Calu3 (cell line): ENCODE measurements around the gene CDK5RAP3. TPM values are rescaled to one million over a fixed set of nuclear protein-coding genes. Genes with fewer than 3 reads are reported as not detected.
A peak's percentile ranks its signal among the peaks of the same experiment; 100 is the strongest.

Source experiments
- Bru-seq: library from RNA; stranded (reverse); fragments of 400-500 nt; gene quantifications from one replicate; lab custom pipeline; 2021; lab: Mats Ljungman, UMichigan
- BruChase-seq, 2 experiments: library from RNA; stranded (reverse); fragments of 400-500 nt; gene quantifications; one replicate each; lab custom pipeline; 2021; lab: Mats Ljungman, UMichigan
- BruUV-seq: library from RNA; stranded (reverse); fragments of 400-500 nt; replicated peaks from 2 replicates; lab custom pipeline; 2021; lab: Mats Ljungman, UMichigan
- CTCF ChIA-PET: fragments of 300-600 bp; sonication (Branson Sonifier 250); formaldehyde crosslinking; loops from one replicate; lab custom pipeline; 2022; ENCODE audit warnings: antibody characterized with exemption; lab: Charles Lee
- DNase-seq: peaks from one replicate; pipeline ENCODE4 v3.0.0; 2022
- H3K27ac Mint-ChIP-seq: one replicate; pipeline ENCODE4 v1.8.0; 2022; ENCODE audit warnings: mixed read lengths; ENCODE audit not compliant: unreplicated experiment
- H3K27me3 Mint-ChIP-seq: one replicate; pipeline ENCODE4 v1.8.0; 2022; ENCODE audit warnings: mixed read lengths; ENCODE audit not compliant: unreplicated experiment
- H3K36me3 Mint-ChIP-seq: one replicate; pipeline ENCODE4 v1.8.0; 2022; ENCODE audit warnings: mild to moderate bottlenecking, moderate library complexity, mixed read lengths; ENCODE audit not compliant: insufficient read depth, unreplicated experiment
- H3K4me1 Mint-ChIP-seq: one replicate; pipeline ENCODE4 v1.8.0; 2022; ENCODE audit warnings: mild to moderate bottlenecking, low read depth, mixed read lengths; ENCODE audit not compliant: unreplicated experiment
- H3K4me3 Mint-ChIP-seq: one replicate; pipeline ENCODE4 v1.8.0; 2022; ENCODE audit warnings: mild to moderate bottlenecking, low read depth, moderate library complexity, mixed read lengths; ENCODE audit not compliant: unreplicated experiment
- H3K9me3 Mint-ChIP-seq: one replicate; pipeline ENCODE4 v1.8.0; 2022; ENCODE audit warnings: low read depth, mixed read lengths; ENCODE audit not compliant: unreplicated experiment
- CTCF ChIP-seq: fragments of 200-600 bp; IDR thresholded peaks from one replicate; pipeline ENCODE4 v1.8.0; 2022; ENCODE audit warnings: antibody characterized with exemption; ENCODE audit not compliant: unreplicated experiment
- intact Hi-C: fragments of 100-400 bp; cut with micrococcal nuclease; formaldehyde crosslinking; loops from one replicate; pipeline ENCODE4 v1.10.0; 2022; ENCODE audit not compliant: unreplicated experiment
- long read RNA-seq: library from polyadenylated mRNA; stranded (forward); transcript quantifications from one replicate; pipeline ENCODE4 v2.0.0, GENCODE V29; 2022
- total RNA-seq: library from RNA; stranded (reverse); gene quantifications from 2 replicates; pipeline ENCODE4 v1.2.3, GENCODE V29; 2022

The CDK5RAP3 gene, protein sequence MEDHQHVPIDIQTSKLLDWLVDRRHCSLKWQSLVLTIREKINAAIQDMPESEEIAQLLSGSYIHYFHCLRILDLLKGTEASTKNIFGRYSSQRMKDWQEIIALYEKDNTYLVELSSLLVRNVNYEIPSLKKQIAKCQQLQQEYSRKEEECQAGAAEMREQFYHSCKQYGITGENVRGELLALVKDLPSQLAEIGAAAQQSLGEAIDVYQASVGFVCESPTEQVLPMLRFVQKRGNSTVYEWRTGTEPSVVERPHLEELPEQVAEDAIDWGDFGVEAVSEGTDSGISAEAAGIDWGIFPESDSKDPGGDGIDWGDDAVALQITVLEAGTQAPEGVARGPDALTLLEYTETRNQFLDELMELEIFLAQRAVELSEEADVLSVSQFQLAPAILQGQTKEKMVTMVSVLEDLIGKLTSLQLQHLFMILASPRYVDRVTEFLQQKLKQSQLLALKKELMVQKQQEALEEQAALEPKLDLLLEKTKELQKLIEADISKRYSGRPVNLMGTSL
- total RNA-seq (431 and 457 TPM in 2 replicates), Bru-seq, nascent RNA (percentile 80 among the genes with signal in this experiment), BruChase-seq, experiment 1, labeled RNA remaining after a 6-hour chase (percentile 97 among the genes with signal in this experiment), BruChase-seq, experiment 2, labeled RNA remaining after a 2-hour chase (percentile 92 among the genes with signal in this experiment)
- long read RNA-seq, transcript CDK5RAP3-201 (14 exons, 1,866 nt), result major isoform, 217 of 432 reads
- long read RNA-seq, transcript CDK5RAP3-237 (13 exons, 2,519 nt), result minor isoform, 10 of 432 reads
- long read RNA-seq, transcript CDK5RAP3-231 (12 exons, 2,759 nt), result minor isoform, 59 of 432 reads
- long read RNA-seq, partial matches to known transcripts, result 77 of 432 reads
- long read RNA-seq, other reads (novel, unspliced or antisense), result 60 of 432 reads

DNA sequence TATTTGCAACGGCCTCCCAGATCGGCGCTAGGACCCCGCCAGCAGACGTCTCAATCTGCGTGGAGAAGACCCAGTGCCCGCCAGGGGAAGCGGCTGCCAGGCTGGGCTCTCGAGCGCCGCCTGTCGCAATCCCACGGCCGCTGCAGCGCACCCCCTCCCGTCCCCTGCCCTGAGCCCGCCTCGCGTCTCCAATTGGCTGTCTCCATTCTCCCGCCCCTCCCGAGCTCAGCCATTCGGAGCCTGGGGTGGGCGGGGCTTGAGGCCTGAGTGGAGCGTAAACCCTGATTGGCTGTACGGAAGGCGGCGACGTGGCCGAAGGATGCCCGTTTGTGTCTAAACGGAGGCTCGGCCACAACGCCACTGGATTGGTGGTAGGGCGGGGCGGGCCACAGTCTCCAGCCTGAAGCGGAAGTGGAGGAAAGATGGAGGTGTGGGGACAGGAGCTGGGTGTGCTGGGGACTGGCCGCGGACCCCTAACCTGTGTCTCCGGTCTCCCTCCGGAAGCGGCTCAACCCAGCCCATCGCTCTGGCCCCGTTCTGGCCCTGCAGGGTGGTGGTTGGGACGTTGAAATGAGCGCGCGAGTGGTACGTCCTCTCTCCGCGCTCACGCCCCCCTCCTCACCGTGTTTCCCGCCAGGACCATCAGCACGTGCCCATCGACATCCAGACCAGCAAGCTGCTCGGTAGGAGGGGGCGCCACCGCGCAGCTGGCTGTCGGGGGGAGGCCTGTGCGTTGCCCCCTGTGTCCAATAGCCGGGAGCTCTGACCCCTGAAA is at the start of gene CDK5RAP3:
TSS of gene CDK5RAP3 (plus strand) at position 389 of the 775 bp plus-strand sequence. CDS start at position 423, 34 bp downstream.
- peaks cover 45% of the 10 kb centered on the region for H3K36me3 Mint-ChIP-seq
- intact Hi-C loops, result loop anchor here (1.0 kb wide), 1 partner anchor 22 kb away; no protein-coding TSS in a partner anchor
- CTCF ChIA-PET, result interaction anchor here (0.6 to 6.7 kb wide), 28 partner anchors 9 to 1833 kb away, joined by 3 to 140 read pairs (median 4); partner anchors contain the start of genes NFE2L1, OSBPL7, PNPO and PRR15L
- peaks cover 32% of the 10 kb centered on the region for H3K4me1 Mint-ChIP-seq
- peak within 1 kb of the TSS; percentile 19 for H3K27ac Mint-ChIP-seq
- BruUV-seq, result TSS peak; percentile 73
- peak; percentile 100 for DNase-seq
- peak within 1 kb of the TSS; percentile 94 for H3K4me3 Mint-ChIP-seq
- H3K9me3 Mint-ChIP-seq, result no peaks in the 10 kb centered on the region
- no peaks in the 10 kb centered on the region for H3K27me3 Mint-ChIP-seq
- peak; percentile 100 for TF ChIP-seq CTCF

- Mint-ChIP-seq H3K9me3 (no peaks in the 10 kb centered on the region), H3K27me3 (no peaks in the 10 kb centered on the region), H3K4me3 (no peak overlapping the region), H3K36me3 (peaks cover 22% of the 10 kb centered on the region), H3K4me1 (no peaks in the 10 kb centered on the region), H3K27ac (no peak overlapping the region)
- DNase-seq, result no peak
- no peak for TF ChIP-seq CTCF
- intact Hi-C loops, result no loop called here
- CTCF ChIA-PET, result interaction anchor here (0.7 kb wide), 1 partner anchor 28 kb away, joined by 3 read pairs; no protein-coding TSS in a partner anchor
- BruUV-seq, result no TSS peak
Observed at GRCh38 chr17:47924785-47925677, 45.9 kb upstream of the CDK5RAP3 start.

DNA sequence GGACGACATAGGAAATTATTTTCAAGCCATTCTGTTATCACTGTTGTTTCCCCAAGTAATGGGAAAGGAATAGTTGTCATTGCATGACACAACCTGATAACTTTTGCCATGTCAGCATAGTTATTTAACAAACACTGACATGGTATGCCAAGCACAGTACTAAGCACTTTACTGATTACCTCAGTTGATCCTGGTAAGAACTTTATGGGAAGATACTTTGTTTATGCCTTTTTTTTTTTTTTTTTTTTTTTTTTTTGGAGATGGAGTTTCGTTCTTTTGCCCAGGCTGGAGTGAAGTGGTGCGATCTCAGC is 45.3 kb upstream of the CDK5RAP3 start:
- H3K36me3 Mint-ChIP-seq, result peaks cover 21% of the 10 kb centered on the region

More for the DNA sequence above, 45.3 kb upstream of the CDK5RAP3 start:
- no peak for DNase-seq
- H3K4me3 Mint-ChIP-seq, result no peak overlapping the region
- H3K27me3 Mint-ChIP-seq, result no peaks in the 10 kb centered on the region
- CTCF ChIA-PET, result interaction anchor here (0.6 kb wide), 1 partner anchor 16 kb away, joined by 3 read pairs; the partner anchor contains the start of gene PNPO
- no TSS peak for BruUV-seq
- H3K4me1 Mint-ChIP-seq, result no peaks in the 10 kb centered on the region
- intact Hi-C loops, result no loop called here
- H3K27ac Mint-ChIP-seq, result no peak overlapping the region
- TF ChIP-seq CTCF, result no peak
- H3K9me3 Mint-ChIP-seq, result no peaks in the 10 kb centered on the region
